Nephron progenitor cell (in vitro differentiated cells): Measurements from ENCODE around the gene INO80B.
A peak's percentile ranks its signal among the peaks of the same experiment; 100 is the strongest.

Source experiments
- DNase-seq: peaks from one replicate; pipeline ENCODE4 v3.0.0; 2021
- H3K27ac Mint-ChIP-seq: 2 replicates; pipeline ENCODE4 v1.8.0; 2021; ENCODE audit warnings: mild to moderate bottlenecking, moderate library complexity, mixed read lengths
- H3K27me3 Mint-ChIP-seq: 2 replicates; pipeline ENCODE4 v1.8.0; 2021; ENCODE audit warnings: mild to moderate bottlenecking, low read depth, mixed read lengths; ENCODE audit not compliant: poor library complexity
- H3K36me3 Mint-ChIP-seq: 2 replicates; pipeline ENCODE4 v1.8.0; 2021; ENCODE audit warnings: low read depth, mixed read lengths
- H3K4me1 Mint-ChIP-seq: 2 replicates; pipeline ENCODE4 v1.8.0; 2021; ENCODE audit warnings: mixed read lengths
- H3K4me3 Mint-ChIP-seq: 2 replicates; pipeline ENCODE4 v1.8.0; 2021; ENCODE audit warnings: mild to moderate bottlenecking, moderate library complexity, mixed read lengths
- H3K9me3 Mint-ChIP-seq: 2 replicates; pipeline ENCODE4 v1.8.0; 2021; ENCODE audit warnings: mild to moderate bottlenecking, moderate library complexity, mixed read lengths
- TF ChIP-seq, protein P1 (sequence below): fragments of 200-600 bp; sonication (generic); IDR thresholded peaks from 2 replicates; pipeline ENCODE4 v1.5.0; 2021; ENCODE audit warnings: antibody characterized with exemption

INO80B gene

DNA sequence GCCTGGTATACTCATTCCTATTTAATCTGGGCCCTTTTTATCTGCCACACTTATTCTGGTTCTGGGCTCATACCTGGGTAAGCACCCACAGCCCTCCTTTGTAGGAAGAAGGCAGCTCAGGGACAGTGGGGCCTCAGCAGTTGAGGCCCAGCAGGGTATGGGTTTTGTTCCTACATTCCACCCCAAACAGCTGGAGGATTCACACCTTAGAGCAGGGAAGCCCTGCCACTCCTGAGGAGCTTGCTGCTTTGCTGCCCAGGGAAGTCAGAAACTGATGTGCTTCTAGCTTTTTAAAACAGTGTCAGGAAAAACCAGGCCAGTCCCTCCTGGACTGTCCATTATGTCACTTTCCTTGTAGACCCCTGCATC is 45.7 kb downstream of the INO80B start:
- H3K4me1 Mint-ChIP-seq: peaks cover 76% of the 10 kb centered on the region
- TF ChIP-seq, protein P1, sequence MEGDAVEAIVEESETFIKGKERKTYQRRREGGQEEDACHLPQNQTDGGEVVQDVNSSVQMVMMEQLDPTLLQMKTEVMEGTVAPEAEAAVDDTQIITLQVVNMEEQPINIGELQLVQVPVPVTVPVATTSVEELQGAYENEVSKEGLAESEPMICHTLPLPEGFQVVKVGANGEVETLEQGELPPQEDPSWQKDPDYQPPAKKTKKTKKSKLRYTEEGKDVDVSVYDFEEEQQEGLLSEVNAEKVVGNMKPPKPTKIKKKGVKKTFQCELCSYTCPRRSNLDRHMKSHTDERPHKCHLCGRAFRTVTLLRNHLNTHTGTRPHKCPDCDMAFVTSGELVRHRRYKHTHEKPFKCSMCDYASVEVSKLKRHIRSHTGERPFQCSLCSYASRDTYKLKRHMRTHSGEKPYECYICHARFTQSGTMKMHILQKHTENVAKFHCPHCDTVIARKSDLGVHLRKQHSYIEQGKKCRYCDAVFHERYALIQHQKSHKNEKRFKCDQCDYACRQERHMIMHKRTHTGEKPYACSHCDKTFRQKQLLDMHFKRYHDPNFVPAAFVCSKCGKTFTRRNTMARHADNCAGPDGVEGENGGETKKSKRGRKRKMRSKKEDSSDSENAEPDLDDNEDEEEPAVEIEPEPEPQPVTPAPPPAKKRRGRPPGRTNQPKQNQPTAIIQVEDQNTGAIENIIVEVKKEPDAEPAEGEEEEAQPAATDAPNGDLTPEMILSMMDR: no peak
- no peak overlapping the region for H3K27ac Mint-ChIP-seq
- no peak for DNase-seq
- peak overlapping the region; percentile 89 for H3K4me3 Mint-ChIP-seq
- no peaks in the 10 kb centered on the region for H3K9me3 Mint-ChIP-seq
- H3K27me3 Mint-ChIP-seq: peaks cover 100% of the 10 kb centered on the region
- H3K36me3 Mint-ChIP-seq: peaks cover 25% of the 10 kb centered on the region

DNA sequence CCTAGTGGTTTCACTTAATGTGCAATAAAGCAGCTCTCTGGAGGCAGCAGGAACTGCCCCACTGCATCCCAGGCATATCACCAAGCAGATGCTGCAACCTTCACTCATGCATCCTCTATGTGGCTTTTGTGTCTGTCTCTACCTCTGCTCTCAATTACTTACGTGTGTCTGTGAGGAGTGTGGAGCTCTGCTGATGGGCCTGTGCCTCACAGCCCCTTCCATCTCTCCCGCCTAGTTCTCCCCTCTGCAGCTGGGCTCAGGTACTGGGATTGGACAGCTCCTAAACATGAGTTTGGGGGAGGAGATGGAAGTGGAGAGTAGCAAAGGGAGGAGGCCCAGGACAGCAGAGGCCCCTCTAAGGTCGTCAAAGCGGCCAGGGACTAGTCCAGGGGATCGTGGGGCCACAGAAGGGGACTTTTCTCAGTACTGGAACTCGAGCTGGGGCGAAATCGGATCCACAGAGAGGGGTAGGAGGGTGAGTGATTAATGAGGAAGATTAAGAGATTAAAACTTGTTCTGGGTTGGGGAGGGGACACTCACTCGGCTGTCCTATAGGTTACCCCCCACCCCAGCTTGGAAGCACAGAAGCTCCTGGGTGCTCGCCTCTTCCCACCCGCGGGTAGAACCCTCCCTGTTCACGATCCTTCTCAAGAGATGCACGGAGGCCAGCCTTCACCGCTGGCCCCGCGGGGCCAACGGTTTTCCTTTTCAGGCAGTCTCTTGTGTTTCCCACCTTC is 46.6 kb downstream of the INO80B start:
- peak; percentile 38 for DNase-seq
- Mint-ChIP-seq H3K4me1 (peaks cover 83% of the 10 kb centered on the region), H3K9me3 (no peaks in the 10 kb centered on the region), H3K4me3 (peak overlapping the region; percentile 89), H3K27ac (peak overlapping the region; percentile 77), H3K27me3 (peaks cover 100% of the 10 kb centered on the region), H3K36me3 (peaks cover 25% of the 10 kb centered on the region)
- TF ChIP-seq, protein P1: no peak

DNA sequence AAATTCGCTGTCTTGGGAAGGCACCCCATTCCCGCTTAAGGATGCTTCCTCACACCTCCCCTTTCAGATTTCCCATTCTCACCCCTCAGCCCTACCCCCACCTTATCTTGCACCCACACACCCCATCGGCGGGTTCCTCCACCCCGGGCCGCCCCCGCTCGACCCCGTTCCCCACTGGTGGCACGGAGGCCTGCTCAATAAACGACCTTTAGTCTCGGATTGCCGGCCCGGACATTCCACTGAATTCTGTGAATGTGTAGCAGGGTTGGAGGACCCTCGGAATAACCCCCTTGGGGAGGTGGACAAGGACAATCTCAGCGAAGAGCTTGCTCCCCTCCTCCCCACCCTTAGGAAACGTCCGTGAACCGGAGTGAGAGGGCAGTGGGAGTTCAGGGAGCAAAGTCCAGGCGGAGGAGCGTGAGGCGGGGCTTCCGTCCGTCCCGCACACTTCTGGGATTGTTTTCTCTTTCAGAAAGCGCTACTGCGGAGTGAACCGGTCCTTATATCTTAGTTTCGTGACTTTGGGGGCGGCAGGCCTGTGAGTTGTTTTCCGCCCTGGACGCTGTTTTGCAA is 47.3 kb downstream of the INO80B start:
- H3K27me3 Mint-ChIP-seq: peaks cover 100% of the 10 kb centered on the region
- TF ChIP-seq, protein P1: no peak
- H3K4me1 Mint-ChIP-seq: peaks cover 90% of the 10 kb centered on the region
- H3K36me3 Mint-ChIP-seq: peaks cover 30% of the 10 kb centered on the region
- DNase-seq: peak; percentile 45
- peak overlapping the region; percentile 89 for H3K4me3 Mint-ChIP-seq
- no peaks in the 10 kb centered on the region for H3K9me3 Mint-ChIP-seq
- peak overlapping the region; percentile 61 for H3K27ac Mint-ChIP-seq

DNA sequence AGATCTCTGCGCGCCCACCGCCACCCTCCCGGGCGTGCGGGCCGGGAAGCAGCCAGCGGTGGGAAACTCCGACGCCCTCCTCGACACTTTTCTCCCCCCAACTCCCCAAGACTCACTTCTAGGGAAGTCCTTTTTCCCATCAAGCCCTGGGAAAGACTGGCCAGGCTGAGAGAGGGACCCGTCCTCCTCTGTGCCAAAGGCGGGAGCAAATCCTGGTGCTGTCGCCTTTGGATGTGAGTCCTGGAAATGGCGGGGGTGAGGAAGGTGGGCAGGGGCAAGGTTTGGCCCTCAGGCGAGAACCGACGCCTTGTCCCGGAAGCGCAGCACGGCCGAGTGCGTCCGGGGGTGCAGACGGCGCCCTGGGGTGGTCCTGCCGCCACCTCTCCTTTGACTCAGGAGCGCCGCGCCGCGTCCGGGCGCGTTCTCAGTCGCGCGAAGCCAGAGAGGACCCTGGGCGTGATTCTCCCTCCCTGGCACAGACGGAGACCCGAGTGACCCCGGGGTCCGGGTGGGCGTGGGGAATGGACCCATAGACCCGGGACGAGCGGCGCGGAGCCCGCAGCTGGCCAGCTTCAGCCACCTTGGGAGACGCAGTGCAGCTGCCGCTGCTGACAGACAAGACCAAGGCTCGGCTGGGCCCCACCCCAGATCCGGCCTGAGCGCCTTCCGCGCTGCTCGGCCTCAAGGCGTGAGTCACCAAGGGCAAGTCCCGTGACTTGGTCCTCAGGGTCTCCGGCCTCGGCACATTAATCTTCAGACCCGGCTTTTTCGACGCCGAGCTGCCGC is 48.0 kb downstream of the INO80B start:
- TF ChIP-seq, protein P1: no peak
- Mint-ChIP-seq H3K4me1 (peaks cover 87% of the 10 kb centered on the region), H3K27ac (no peak overlapping the region), H3K4me3 (peak overlapping the region; percentile 89), H3K36me3 (peaks cover 30% of the 10 kb centered on the region), H3K27me3 (peaks cover 100% of the 10 kb centered on the region), H3K9me3 (no peaks in the 10 kb centered on the region)
- peak; percentile 64 for DNase-seq

DNA sequence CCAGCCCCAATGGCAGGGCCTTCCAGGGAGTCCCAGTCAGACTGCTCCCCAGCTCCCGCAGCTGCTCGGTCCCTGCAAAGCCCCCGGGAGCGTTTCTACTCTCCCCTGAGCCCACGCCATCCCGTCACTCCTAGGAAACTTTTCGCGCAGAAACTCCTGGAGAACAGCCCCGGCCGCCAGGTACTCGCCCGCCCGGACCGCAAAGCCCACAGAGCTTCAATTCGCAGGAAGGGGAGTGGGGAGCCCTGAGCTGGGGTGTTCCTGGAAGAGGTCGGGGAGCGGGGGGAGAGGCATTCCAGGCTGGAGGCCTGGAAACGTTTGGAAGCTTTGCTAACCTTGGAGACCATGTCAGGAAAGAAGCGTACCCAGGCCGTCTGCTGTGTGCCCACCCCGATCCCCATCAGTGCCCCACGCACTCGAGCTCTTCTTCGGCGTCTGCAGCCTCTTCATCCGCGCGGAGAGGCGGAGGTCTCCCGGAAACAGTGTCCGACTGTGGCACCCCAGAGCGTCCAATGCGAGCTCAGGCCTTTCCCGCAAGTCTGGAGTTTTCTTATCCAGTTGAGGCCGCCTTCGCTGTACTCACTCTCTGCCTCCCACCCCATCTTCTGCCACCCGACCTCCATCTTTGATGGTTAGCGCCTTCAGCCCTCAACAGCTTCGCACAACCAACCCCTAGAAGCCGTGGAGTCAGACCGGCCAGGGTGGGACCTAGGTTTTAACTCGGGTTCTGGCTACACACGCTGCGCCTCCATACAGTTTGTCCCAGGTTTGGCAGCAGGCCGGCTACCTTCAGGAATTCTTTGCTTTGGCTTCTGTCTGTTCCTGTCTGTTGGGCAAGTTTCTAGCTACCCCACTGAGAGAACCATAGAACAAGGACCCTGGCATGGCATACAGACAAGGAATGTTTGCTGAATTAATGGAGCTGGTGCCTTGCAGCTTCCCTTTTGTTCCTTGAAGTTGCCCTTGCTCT is 48.9 kb downstream of the INO80B start:
- H3K36me3 Mint-ChIP-seq: peaks cover 30% of the 10 kb centered on the region
- DNase-seq: peak; percentile 15
- H3K4me1 Mint-ChIP-seq: peaks cover 87% of the 10 kb centered on the region
- no peaks in the 10 kb centered on the region for H3K9me3 Mint-ChIP-seq
- no peak overlapping the region for H3K27ac Mint-ChIP-seq
- TF ChIP-seq, protein P1: no peak
- peaks cover 100% of the 10 kb centered on the region for H3K27me3 Mint-ChIP-seq
- H3K4me3 Mint-ChIP-seq: peak overlapping the region; percentile 89
